Thyroid gland (tissue), 4 donors: Measurements from ENCODE around the gene ADAMTSL2. TPM values are rescaled to one million over a fixed set of nuclear protein-coding genes. Genes with fewer than 3 reads are reported as not detected.

ENCODE experiments used
- DNase-seq, 2 donors: peaks; one replicate each; pipeline ENCODE4 v3.0.0-alpha.2; 2019
- H3K27ac ChIP-seq, 3 donors: fragments of 200-600 bp; sonication (generic); 1 replicate in 2 of 3; 2 replicates in 1 of 3; pipeline ENCODE4 v1.5.1; 2016 to 2019; ENCODE audit warnings: mild to moderate bottlenecking in 1 of 3, moderate library complexity in 1 of 3
- H3K27me3 ChIP-seq: fragments of 200-600 bp; sonication (generic); one replicate; pipeline ENCODE4 v1.5.1; 2019
- H3K36me3 ChIP-seq, 2 donors: fragments of 200-600 bp; sonication (generic); one replicate each; pipeline ENCODE4 v1.5.1; 2016 to 2019
- H3K4me1 ChIP-seq, 2 donors: fragments of 200-600 bp; sonication (generic); one replicate each; pipeline ENCODE4 v1.5.1; 2017 to 2019
- H3K4me3 ChIP-seq, 3 donors: fragments of 200-600 bp; sonication (generic); replicated peaks in 1 of 3; 1 replicate in 2 of 3; 2 replicates in 1 of 3; pipeline ENCODE4 v1.5.1; 2016; ENCODE audit warnings: mild to moderate bottlenecking in 1 of 3
- H3K9me3 ChIP-seq: fragments of 200-600 bp; sonication (generic); one replicate; pipeline ENCODE4 v1.5.1; 2017
- CTCF ChIP-seq, 6 experiments: fragments of 200-600 bp in 3 of 6; fragments of 450-650 bp in 3 of 6; sonication (generic) in 3 of 6; IDR thresholded peaks; one replicate each; pipeline ENCODE4 v1.5.1; 2016 to 2019; ENCODE audit warnings: antibody characterized with exemption in 6 of 6, mild to moderate bottlenecking in 2 of 6, inconsistent platforms in 1 of 6, moderate library complexity in 1 of 6
- POLR2A ChIP-seq, 2 donors: fragments of 450-650 bp; IDR thresholded peaks; one replicate each; pipeline ENCODE4 v1.6.1; 2017; ENCODE audit warnings: antibody characterized with exemption in 2 of 2, mild to moderate bottlenecking in 2 of 2, moderate library complexity in 1 of 2
- WGBS, 2 donors: methylation state at CpG; one replicate each; pipeline ENCODE4 v1.1.5; 2017; 5-methylcytosine and 5-hydroxymethylcytosine counted together
- intact Hi-C: fragments of 100-400 bp; cut with DNase I; formaldehyde crosslinking; loops from one replicate; pipeline ENCODE4 v1.15.1; 2023
- total RNA-seq, 4 donors: library from RNA; depleted of rRNA; stranded (reverse); fragments of >200 nt; gene quantifications; one replicate each; pipeline ENCODE4 v1.2.3, GENCODE V29; 2016

ADAMTSL2 gene
- total RNA-seq, 4 donors from 2014 or later, result 2.4 to 9.3 (median 8.7) TPM

- peaks cover 13 to 30% of the 10 kb centered on the region in 2 donors for H3K4me1 ChIP-seq
- no peak for TF ChIP-seq CTCF (IDR thresholded peaks at IDR 0.05)
- TF ChIP-seq POLR2A (IDR thresholded peaks at IDR 0.05), result no peak
- no peak overlapping the region for H3K4me3 ChIP-seq
- no peaks in the 10 kb centered on the region for H3K9me3 ChIP-seq
- H3K36me3 ChIP-seq, result no peaks in the 10 kb centered on the region
- H3K27ac ChIP-seq, result no peak overlapping the region
- intact Hi-C loops, result loop anchor here (5.0 to 10.0 kb wide), 2 partner anchors 135 to 302 kb away; partner anchors contain the start of genes SURF1 and SURF2
- DNase-seq, result no peak
- 82 to 93% methylated on average over 14 to 19 of the region's 19 CpGs for WGBS, 2 donors
- H3K27me3 ChIP-seq, result no peaks in the 10 kb centered on the region
Measured at GRCh38 chr9:133489253-133490190, 45.0 kb upstream of the ADAMTSL2 start.

- TF ChIP-seq POLR2A (IDR thresholded peaks at IDR 0.05) (no peak), CTCF (IDR thresholded peaks at IDR 0.05) (no peak)
- peaks cover 13 to 30% of the 10 kb centered on the region in 2 donors for H3K4me1 ChIP-seq
- intact Hi-C loops, result no loop called here
- no peaks in the 10 kb centered on the region for H3K36me3 ChIP-seq
- no peak overlapping the region for H3K4me3 ChIP-seq
- no peaks in the 10 kb centered on the region for H3K9me3 ChIP-seq
- H3K27me3 ChIP-seq, result no peaks in the 10 kb centered on the region
- H3K27ac ChIP-seq, result no peak overlapping the region
- WGBS, 2 donors, result 73 to 84% methylated on average over 11 to 13 of the region's 13 CpGs
- no peak for DNase-seq
Measured at GRCh38 chr9:133490201-133490681, 44.3 kb upstream of the ADAMTSL2 start.

DNA sequence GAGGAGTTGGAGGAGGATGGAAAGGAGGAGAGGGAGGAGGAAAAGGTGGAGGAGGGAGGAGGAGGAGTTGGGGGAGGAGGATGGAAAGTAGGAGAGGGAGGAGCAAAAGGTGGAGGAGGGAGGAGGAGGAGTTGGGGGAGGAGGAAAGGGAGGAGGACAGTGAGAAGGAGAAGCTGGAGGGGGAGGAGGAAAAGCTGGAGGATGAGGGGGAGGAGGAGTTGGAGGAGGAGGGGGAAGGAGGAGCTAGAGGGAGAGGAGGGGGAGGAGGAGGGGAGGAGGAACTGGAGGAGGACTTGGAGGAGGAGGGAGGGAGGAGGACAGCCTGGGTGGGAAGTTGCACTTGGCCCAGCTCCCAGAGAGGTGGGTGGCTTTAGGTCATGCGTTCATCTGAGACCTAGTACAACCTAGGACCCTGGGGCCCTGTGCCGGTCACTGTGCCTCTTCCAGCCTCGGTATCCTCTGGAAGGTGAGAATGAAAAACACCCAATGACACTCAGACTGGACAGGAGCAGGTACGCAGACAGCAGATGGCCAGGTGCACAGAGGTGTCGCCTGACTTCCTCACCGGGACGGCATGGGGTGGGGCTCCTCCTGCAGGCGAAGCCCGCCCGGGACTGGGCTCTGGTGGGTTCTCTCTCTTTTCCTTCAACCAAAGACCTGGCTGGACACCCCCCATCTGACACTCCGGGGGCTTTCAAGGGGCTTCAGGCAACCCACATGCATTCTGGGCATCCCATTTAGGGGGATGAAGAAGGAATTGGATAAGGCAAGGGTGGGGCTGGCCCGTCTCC is 43.4 kb upstream of the ADAMTSL2 start:
- peak in 1 of 2 donors; percentile 5 for DNase-seq
- H3K27ac ChIP-seq, result peak overlapping the region in 1 of 3 donors; percentile 71
- H3K4me3 ChIP-seq, result no peak overlapping the region
- no peaks in the 10 kb centered on the region for H3K9me3 ChIP-seq
- 74 to 77% methylated on average over 11 to 12 of the region's 12 CpGs for WGBS, 2 donors
- TF ChIP-seq POLR2A (IDR thresholded peaks at IDR 0.05), result no peak
- no peak for TF ChIP-seq CTCF (IDR thresholded peaks at IDR 0.05)
- H3K27me3 ChIP-seq, result no peaks in the 10 kb centered on the region
- intact Hi-C loops, result no loop called here
- peaks cover 13 to 27% of the 10 kb centered on the region in 2 donors for H3K4me1 ChIP-seq
- H3K36me3 ChIP-seq, result no peaks in the 10 kb centered on the region

DNA sequence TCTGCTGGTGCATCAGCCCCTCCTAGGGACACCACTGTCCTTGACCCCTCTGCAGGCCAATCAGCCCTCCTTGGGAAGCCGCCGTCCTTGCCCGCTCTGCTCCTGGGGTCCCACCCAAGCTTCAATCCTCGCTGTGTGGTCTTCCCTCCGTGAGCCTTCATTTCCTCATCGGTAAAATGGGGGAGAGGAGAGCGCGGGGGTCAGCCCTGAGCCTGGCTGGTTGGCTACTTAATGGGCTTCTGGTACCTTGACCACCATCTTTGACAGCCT is 42.9 kb upstream of the ADAMTSL2 start:
- peaks cover 13 to 24% of the 10 kb centered on the region in 2 donors for H3K4me1 ChIP-seq
- H3K36me3 ChIP-seq, result no peaks in the 10 kb centered on the region
- intact Hi-C loops, result no loop called here
- DNase-seq, result no peak
- H3K27me3 ChIP-seq, result no peaks in the 10 kb centered on the region
- no peaks in the 10 kb centered on the region for H3K9me3 ChIP-seq
- TF ChIP-seq CTCF (IDR thresholded peaks at IDR 0.05) (no peak), POLR2A (IDR thresholded peaks at IDR 0.05) (no peak)
- no peak overlapping the region for H3K4me3 ChIP-seq
- peak overlapping the region; percentile 19 to 79 (median 71) for H3K27ac ChIP-seq
- 94 to 96% methylated on average over 8 of the region's 8 CpGs for WGBS, 2 donors
